GM18498 (cell line): ENCODE measurements around the gene CFAP73.

ENCODE experiments used
- ATAC-seq: cut with Tn5 transposase; IDR thresholded peaks from one replicate; pipeline ENCODE4 v1.9.1; 2021; ENCODE audit warnings: mild to moderate bottlenecking, moderate library complexity; ENCODE audit not compliant: unreplicated experiment

CFAP73 gene

GRCh38 chr12:113119980-113120669 lies 29.4 kb upstream of the CFAP73 start:
- no peak for ATAC-seq

DNA sequence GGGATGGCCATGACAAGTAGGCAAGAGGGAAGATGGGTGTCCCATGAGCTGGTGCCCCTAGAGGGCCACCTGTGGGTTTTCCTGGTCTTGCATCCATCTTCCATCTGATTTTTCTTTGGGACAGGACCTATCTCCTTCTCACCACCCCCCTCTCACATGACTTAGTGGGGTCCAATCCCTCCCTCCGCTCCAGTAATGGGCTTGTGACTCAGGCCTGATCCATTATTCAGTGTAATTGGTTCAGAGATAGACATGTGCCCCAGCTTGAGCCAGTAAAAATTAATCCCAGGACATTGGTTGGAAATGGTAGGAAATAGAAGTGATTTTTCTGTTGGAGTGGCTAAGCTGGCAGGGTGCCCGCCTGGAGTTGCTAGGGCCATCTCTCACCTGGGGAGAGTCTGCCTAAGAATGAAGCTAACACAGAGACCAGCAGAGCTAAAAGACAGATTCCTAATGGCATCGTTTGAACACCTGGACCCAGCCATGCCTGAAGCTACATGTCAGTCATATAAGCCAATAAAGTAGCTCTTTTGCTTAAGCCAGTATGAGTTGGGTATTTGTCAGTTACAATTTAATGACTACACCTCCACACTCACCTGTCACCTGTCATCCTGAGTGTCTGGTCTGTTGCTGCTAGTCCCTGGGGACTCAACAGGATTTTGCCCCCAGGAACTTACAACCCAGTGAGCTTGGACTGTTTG lies 28.7 kb upstream of the CFAP73 start:
- ATAC-seq, result no peak

DNA sequence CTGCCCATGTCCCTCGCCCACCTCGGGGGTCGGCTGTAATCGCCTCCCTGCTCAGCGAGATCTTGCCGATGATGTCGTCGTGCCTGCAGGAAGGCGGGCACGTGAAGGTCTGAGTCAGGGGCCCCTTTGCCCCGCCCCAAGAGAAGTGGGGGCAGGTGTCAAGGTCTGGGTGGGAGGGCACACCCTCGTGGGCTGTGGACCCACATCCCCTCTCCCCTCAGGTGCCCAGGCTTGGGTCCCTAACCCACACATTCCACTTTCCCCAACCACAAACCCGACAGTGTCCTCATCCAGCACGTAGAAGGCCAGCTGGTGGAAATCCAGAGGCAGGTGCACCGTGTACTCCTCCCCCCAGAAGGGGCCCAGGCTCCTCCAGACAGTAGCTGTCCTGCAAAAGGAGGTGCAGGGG lies 21.7 kb upstream of the CFAP73 start:
- ATAC-seq, result no peak

DNA sequence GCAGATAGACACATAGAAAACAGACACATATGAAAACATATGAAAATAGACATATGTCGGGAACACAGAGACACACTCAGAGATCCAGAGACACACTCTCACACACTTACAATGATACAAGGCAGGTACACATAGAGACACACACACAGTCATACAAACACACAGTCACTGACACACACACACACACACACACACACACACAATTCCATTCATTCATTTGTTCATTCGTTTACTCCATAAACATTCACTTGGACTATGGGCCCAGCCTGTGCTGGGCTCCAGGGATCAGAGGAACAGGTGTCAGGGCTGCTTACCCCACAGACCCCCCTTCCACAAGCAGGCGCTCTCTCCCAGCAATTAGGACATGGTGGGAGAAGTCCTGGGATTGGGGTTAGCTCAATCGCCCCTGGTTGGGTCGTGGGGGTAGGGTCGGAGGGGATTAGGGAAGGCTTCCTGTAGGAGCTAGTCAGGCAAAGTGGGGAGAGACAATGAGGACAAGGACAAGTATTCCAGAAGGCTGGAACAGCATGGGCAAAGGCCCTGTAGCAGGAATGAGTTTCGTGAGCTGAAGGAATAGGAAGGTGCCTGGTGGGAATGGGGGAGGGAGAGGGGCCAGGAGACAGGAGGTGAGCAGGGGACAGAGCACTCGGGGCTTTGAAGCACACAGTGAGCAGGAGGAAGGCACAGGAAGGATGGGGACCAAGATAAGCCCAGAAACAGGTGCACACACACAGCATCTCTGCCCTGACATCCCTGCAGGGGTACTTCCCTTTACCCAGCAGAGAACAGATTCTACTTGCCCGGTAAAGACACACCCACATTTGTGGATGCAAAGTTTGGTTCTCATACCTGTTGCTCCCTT lies 20.5 kb upstream of the CFAP73 start:
- no peak for ATAC-seq

DNA sequence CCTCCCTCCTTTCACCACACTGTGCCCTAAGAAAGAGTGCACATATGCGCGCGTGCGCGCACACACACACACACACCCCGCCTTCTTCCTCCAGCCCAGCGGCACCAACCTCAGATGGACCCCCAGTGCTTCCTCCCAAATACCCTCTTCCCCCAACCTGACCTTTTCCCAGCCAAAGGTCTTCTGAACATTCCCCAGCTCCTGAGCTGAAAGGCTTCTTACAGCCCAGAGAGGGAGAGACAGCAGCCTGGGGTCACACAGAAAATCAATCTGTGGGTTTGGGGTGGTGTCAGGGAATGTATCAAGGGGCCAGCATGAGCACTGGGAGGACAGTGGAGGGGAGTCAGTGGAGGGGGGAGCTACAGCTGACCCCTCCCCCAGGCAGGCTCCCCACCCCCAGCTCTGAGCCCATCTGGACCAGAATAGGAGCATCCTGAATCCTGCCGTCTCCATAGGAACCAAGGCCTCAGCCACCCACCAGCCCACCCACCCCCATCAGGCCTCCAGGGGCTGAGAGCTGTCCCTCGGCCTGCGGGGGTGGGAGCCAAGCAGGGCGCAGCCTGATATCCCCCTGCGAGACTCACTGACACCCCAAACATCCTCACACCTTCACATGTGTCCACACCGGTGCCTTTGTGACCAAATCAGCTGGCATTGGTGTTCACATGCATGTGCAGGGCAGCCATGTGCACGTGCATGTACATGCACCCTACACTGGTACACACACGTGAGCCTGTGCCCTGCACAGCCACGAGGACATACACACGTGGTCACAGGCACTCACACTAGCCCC lies 19.7 kb upstream of the CFAP73 start:
- no peak for ATAC-seq

DNA sequence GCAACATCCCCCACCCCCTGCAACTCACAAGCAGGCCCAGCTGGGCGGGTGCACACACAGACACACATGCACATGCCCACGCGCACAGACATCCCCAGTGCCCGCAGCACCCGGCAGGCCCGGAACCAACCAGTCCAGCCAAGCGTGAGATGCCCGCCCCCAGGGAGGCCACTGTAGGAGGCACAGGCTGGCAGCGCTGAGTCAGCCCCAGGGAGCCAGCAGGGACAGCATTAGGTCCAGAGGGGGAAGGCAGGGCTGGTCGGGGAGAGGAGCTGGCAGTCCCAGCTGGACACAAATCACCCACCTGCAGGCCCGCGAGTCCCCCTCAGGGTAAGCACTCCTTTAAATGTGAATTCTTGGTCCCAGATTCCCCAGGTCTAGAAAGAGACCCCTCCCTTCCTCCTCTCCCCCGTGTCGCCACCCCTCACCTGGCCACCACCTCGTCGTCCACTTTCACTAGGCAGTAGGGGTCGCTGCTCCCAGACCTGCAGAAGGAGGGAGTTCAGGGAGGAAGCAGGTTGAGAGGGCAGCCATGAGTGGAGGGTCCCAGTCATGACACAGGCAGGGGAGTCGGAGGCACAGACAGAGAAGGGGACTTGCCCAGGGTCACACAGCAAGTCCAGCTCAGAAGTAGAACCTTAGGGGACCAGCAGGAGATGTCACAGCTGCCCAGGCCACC lies 18.9 kb upstream of the CFAP73 start:
- no peak for ATAC-seq

DNA sequence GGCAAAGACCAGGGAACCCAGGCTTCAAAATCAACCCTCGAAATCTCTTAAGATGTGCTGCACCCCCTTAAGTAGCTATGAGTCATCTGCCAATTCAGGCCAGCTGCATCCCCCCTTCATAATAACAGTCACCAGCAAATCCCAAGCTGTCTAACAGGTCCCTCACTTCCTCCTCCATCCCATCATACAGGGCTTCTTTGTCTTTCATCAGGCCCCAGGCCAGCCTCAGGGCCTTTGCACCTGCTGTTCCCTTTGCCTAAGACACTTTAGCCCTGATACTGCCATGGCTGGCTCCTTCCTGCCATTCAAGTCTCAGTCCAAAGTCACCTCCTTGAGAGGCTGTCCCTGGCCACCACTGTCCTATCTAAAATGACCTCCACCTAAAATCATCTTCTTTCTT lies 18.0 kb upstream of the CFAP73 start:
- no peak for ATAC-seq

GRCh38 chr12:113133036-113133435 lies 16.5 kb upstream of the CFAP73 start:
- no peak for ATAC-seq

- no peak for ATAC-seq
Measured at GRCh38 chr12:113133666-113134065, 15.9 kb upstream of the CFAP73 start.

DNA sequence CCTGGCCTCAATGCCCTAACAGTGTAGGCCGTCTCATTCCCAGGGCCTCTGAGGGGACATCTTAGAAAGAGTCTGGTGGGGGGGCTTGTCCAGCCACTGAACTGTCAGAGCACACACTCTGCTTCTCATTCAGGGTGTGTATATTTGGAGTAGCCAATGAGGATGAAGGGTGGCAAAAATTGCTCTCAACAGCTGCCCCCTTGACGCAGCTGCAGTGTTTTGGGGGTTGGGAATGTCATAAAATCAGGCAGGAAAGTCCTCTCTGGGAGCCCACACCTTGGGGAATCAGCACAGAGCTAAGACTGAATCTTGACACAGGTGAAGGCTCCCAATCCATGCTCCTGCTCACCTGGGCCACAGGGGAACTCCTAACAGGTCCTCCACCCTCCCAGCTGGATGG lies 15.5 kb upstream of the CFAP73 start:
- no peak for ATAC-seq

GRCh38 chr12:113134521-113134951 lies 15.0 kb upstream of the CFAP73 start:
- no peak for ATAC-seq

DNA sequence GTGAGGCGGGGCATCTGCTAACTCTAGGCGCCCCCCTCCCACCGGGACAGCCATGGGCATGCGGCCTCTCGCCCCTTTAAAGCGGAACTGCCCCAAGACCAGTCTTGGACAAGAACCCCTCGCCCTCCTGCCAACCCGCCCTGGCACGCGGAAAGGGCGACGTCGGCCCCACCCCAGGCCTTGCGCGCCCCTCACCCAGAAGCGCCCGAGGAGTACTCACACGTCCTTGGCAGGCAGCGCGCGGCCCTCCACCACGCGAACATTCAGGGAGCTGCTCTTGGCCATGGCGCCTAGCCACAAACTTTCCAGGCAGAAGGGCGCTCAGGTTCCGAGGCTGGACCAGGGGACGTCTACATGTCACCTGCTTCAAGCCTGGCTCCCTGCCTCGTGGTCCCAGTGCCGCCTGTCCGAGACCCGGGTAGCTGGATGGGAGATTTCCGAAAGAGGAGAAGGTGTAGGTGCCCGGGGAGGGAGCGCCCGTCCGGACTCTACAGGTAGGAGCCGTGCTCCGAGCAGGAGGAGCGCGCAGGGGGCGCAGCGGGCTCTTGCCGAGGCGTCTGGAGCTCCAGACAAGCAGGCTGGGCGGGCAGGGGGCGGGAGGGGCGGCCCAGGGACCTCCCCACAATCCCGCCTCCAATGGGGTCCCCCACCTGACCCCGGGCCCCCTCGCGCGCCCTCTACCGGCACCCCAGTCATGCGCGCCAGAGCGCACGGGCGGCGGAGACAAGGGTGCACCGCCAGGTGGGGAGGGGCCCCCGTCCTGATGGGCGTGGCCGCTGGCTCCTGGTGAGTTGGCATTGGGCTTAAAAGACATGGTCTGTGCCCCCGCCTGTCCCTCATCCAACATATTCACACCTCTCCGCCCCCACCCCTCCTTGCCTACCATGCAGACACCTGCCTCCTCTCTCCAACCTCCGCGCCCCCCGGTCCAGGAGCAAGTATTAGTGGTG lies 14.1 kb upstream of the CFAP73 start, which contains the start of gene RASAL1:
RASAL1 (minus strand) TSS at position 584 of the 950 bp plus-strand sequence; CDS start at position 285, 299 bp downstream.
- no peak for ATAC-seq

DNA sequence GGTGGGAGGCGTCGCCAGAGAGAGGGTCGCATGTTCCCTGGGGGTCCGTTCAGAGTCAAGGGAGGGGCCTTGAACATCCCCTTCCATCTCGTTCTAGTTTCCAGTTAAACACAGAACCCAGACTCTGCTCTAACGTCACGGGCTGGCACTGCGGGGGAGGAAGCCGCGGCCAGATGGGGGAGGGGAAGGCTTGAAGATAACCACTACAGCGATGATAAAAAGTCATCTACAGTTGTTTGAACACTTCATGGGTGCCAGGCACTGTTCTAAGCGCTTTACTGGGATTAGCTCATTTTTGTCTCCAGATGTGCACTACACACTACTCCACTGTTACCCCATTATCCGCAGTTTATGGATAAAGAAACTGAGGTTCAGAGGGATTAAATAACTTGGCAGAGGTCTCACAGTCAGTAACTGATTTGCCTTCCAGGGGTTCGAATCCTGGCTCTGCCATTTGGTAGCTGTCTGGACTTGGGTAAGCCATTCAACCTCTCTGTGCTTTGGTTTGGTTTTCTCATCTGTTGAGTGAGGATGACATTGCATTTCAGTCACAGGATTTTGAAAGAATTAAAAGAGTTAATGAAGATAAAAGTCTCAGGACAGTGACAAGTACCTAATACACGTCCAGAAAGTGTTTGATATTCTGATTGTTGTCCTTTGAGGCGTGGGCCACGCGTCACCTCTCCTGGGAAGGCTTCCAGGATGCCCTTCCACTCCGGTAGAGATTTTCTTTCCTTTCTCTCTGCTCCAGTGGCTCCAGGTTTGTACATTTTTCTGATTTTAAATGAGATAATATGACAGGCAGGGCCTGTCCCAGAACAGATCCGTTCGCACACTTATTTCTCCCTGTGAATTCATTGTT lies 13.2 kb upstream of the CFAP73 start:
- ATAC-seq, result no peak

- ATAC-seq, result no peak
Measured at GRCh38 chr12:113136990-113137511, 12.5 kb upstream of the CFAP73 start.

DNA sequence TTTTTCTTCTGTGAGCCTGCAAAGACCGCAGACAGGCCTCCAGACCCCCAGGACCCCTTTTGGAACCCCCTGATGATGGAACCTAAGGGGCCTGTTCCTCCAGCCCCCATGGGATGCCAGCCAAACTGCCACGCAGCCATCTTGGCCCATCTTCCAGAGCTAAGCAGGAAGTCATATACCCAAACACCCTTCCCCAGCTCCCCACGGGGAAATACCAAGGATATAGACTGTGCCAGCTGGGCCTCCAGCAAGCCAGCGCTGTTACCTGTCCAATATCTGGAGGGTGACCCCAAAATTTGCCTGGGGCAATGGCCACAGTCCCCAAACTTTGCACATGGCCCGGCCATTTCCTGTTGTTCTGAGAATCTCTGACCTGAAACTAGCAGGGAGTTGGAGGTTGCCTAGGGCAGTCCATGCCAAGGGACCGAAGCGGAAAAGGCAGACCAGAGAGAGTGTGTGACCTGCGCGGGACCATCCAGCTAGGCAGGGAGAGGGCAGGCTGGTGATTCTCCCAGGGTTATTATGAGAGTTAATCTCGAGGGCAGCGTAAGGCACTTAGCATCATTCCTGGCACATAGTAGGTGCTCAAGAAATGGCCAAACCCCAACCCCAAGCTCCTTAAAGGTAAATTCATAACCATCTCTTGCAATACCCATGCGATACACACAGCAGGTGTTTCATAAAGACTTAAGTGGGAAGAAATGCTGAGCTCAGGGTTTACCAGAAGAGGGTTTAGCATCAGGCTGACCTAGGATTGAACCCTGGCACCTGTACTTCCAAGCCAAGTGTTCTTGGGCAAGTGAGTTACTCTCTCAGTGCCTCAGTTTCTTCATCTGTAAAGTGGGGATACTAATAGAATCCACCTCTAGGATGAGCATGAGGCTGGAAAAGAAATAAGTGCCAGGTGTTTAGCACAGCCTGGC lies 11.4 kb upstream of the CFAP73 start:
- ATAC-seq, result no peak

GRCh38 chr12:113138826-113139225 lies 10.7 kb upstream of the CFAP73 start:
- no peak for ATAC-seq

- no peak for ATAC-seq
Measured at GRCh38 chr12:113140706-113141105, 8.8 kb upstream of the CFAP73 start.
